Measurements from ENCODE around the gene FAM114A2.
"Not testable (repeated sequence)": the region's sequence is repeated elsewhere in the genome, so short reads cannot be mapped to it uniquely, and the experiment has no call there.

The FAM114A2 gene

DNA sequence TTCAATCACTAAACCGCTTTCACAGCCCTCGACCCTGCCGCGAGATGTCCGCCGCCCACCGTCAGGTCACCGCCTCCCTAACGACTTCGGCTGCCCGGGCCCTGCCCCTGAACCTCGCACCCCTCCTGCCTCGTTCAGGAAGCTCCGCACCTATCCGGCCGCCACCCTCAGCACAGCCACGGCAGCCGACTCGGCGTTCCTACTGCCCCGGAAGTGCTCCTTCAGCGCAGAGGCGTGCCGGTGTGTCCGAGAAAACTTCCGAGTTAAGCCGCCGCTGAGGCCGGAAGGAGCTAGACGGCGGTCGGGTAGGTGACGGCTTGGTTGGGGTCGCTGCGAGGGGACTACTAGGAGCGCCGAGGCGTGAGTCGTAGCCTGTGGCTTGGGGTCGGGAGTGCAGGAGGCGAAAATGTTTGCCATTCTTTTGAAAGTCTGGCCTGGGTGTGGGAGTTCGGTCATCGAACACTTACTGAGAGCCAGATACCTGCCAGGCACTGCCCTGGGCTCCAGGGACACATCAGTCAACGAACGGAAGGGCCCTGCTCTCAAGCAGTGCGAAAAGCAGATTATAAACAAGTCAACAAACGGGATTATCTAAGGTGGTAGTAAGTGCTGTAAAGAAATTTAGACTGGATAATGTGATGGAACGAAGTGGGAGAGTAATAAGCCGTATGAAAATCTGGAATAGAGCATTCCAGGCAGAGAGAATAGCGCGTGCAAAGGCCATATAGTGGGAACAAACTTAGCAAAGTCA, at the start of gene FAM114A2, which contains the start of gene MFAP3:
Gene FAM114A2, minus strand, starts transcription at position 204 of the 751 bp plus-strand sequence. CDS start 3,957 bp downstream, outside the sequence.
Gene MFAP3, plus strand, starts transcription at position 261 of the 751 bp plus-strand sequence. CDS start 10,756 bp downstream, outside the sequence.
- peak; percentile 67 to 75 for DNase-seq (ENCODE audit: low read depth in 2 of 2, low spot score in 1 of 2)

DNA sequence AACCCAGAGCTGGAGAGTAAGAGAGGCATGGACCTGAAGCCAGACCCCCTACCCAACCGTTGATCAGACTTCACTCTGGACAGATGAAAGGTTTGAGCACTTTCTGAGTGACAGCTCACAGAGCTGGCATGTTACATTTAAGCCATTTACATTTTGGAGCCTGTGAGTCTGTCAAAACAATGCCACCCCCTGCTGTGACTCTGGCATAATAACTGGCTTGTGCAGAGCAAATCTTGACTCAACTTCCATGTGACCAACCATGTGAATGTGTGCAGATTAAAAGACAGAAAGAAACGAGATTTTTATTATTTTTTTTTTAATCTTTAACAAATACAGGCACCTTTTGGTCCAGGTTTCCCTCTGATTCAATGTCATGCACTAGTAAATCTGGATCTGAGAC, 48.5 kb upstream of the FAM114A2 start:
- no peak for DNase-seq (ENCODE audit: low read depth in 2 of 2, low spot score in 1 of 2)

DNA sequence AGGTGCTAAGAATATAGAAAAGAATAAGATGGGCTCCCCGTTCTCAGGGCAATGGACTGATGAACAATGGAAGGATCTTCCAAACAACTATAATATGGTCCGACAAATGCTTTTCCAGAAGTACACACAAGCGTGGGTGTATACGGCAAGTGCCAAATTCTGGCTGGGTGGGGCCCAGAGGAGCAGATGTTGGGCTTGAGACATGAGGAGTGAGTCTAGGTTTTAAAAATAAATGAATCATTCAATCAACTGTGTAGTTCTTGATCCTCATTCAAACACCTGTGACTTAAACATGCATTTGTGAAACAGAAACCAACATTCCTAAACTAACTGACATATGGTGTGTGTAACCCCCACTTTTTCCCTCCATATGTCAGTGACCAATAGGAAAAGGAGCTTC, 47.9 kb upstream of the FAM114A2 start:
- DNase-seq (ENCODE audit: low read depth in 2 of 2, low spot score in 1 of 2), result no peak

DNA sequence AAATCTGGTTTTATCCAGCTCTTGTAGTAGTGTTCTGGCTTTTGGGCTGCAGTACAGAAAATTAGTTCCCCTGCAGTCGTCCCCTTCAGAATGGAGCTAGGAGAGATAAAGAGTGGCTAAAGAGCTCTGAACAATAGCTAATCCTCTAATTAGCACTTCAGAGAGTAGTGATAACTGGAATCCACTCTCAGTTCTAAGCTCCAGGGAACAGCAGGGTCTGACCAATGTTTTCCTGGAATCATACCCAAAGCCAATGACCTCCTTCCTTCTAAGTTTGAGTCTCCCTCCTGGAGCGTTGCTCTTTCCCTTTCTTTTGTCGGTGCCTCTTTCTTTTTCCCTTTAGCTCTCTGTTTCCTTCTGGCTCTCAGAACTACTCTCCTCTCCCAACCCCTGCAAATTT, 47.4 kb upstream of the FAM114A2 start:
- DNase-seq (ENCODE audit: low read depth in 2 of 2, low spot score in 1 of 2), result no peak

DNA sequence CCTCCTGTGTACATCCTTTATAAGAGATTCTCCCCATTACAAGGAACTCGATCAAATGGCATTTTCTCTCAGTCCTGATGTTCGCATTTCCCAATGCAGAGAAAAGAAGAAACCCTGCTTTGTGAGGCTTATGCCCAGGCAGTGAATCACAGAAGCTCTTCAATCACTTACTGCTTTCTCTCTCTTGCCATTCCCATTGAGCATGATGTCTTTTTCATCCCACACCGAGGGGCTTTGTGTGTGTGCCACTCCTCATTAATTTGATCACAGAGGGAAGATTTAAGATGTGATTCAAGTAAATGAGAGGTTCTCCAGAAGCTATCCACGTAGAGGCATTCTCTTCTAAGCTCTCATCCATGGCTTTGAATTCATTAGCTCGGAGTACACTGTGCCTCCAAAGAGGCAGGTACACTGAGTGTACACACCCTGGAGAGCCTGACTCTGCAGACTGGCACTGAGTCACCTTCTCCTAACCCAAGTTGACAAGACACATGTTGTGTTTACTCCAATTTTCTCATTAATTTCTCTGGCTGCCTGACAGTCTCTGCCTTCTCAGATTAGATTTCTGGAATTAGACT, 45.4 kb upstream of the FAM114A2 start:
- no peak for DNase-seq (ENCODE audit: low read depth in 2 of 2, low spot score in 1 of 2)

DNA sequence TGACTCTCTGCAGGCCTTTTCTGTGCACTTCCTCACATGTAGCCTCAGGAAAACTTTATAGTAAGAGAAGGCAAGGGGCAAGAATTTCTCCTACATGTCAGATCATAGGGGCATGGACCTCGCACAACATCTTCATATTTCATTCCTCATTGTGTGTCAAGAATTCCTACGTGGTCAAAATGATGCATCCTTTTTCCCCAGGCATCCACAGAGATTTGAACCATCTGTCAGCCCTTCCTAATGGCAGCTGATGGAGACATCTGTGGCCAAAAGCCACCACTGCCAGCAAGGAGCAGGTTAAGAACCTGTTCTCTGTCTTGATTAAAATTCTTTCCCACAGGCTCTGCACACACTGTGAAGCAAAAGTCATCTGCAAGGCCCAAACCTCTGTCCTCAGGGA, 42.5 kb upstream of the FAM114A2 start:
- DNase-seq (ENCODE audit: low read depth in 2 of 2, low spot score in 1 of 2), result no peak

DNA sequence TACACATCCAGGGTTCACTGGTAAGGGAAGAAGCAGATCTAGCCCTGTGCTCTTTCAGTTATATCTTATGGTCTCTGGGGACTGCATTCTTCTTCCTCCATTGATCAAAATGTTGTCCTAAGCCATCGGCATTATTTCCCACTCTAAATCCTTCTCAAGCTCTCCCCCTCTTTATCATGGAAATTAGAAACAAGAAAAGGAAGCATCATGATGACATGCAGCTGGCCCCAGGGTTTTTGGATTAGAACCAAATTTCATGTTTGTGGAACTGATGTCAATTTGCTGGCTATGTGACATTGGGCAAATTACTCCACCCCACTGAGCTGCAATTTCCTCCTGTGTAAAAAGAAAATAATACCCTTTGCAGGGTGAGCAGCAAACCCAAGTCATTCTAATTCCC, 39.6 kb upstream of the FAM114A2 start:
- DNase-seq (ENCODE audit: low read depth in 2 of 2, low spot score in 1 of 2), result no peak

DNA sequence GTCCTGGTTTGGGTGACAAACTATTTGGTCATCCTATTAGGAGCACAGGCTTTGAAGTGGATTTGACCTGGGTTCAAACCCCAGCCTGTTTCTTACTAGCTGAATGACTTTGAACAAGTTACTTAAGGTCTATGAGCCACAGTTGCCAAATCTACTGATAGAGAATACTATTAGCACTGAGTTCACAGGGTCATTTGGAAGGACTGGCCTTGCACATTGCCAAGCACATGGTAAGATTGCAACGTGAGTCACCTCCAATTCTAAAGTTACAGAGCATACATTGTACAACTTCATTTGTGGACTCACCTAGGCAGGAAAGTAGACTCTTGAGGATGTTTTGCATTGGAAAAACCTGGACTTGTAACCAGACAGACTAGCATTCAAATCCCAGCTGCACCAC, 39.0 kb upstream of the FAM114A2 start:
- DNase-seq (ENCODE audit: low read depth in 2 of 2, low spot score in 1 of 2), result no peak

DNA sequence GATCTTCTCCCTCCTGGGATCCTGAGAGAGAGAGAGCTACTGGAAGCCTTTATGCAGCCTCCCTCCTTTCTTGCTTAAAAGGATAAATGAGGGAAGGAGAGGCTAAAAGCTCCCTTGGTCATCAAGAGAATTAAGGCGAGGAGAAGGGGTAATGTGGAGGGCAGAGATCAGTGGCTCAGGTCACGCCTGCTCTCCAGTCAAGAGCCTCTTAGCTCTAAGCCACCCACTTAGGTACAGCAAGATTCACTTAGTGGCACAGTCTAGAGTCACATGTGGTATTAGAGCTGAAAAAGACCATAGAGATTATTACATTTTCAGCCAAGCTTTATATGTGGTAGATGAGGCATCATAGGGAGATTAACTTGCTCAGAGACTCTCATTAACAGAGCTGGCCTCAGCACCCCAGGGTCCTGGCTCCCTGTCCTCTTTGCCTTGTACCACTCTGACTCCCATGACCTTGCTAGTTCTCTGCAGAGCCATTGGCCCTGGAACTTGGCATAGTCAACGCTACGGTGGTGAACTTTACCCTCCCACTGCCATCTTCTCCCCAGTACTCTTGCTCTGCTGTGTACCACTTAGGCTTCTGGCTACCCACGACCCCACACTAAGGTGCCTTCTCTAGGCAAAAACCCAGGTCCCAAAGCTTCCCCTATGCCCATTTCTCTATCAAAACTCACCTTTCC, 37.7 kb upstream of the FAM114A2 start:
- no peak for DNase-seq (ENCODE audit: low read depth in 2 of 2, low spot score in 1 of 2)

DNA sequence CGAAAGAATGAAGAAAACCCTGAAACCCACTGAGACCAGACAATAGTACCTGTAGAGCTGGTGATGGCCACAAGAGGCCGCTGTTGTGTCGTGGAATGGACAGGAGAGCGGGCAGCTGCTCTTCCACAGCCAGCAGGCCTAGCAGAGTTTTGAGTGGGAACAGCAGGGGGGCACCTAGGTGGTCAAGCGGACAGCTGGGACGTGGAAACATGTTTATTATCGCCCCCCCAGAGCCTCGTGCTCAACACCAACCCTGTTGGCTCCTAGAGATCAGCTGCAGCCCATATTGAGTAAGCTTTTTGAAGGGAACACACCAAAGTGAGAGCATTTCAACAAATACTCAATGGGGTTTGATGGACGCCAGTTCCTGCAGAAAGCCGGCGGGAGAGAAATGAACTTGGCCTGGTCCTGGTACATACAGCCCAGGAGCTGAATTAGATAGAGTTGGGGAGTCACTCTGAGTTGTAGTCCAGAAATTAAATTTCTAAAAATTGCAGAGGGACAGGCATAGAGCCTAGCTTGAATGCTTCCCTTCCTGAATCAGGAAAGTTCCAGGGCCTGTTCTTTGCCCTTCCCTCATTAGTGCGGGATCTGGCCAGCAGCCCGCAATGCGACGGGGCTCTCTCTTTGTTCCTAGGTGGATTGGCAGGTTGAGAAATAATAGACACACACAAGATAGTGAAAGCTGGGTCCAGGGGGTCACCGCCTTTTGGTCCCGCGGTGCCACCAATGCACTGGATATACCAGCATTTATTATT, 33.9 kb upstream of the FAM114A2 start:
- peak; percentile 67 to 71 for DNase-seq (ENCODE audit: low read depth in 2 of 2, low spot score in 1 of 2)

DNA sequence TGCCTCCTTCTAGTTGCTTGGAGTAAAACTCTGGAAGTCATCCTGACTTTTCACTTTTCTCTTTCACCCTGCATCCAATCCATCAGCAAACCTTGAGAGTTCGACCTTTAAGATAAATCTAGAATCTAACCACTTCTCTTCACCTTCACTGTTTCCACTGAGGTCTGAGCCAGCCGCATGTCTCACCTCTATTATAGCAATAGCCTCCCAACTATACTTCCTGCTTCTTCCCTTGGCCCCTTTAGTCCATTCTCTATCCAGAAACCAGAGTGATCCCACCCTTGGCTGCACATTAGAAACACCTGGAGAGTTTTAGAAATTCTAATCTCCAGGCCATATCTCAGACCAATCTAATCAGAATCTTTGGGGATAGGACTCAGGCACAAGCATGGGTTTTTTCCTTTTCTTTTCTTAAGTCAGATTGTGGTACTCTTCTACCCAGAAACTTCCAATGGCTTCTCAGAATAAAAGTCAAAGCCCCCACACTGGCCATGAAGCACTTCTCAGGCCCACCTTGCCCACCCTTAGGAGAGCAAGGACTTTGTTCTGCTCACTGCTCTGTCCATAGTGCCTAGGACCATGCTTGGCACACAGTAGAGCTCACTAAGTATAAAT, 33.2 kb upstream of the FAM114A2 start:
- DNase-seq (ENCODE audit: low read depth in 2 of 2, low spot score in 1 of 2), result no peak

DNA sequence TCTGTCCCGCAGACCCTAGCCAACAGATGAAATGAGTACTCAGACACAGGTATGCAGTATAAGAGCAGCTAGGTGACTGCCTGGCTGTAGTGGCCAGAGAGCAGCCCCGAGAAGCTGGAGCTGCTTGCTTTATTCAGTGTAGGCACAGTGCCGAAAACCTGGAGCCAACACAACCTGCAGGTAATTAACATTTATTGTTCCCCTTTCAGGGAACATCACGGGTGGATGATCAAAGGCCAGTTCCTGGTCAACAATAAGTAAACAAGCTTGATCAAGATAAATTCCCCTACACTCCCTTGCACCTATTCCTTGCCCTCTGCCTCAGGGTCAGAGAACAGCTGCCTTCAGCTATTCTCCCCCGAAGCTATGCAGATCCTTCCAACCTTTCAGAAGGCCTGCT, 31.1 kb upstream of the FAM114A2 start:
- DNase-seq (ENCODE audit: low read depth in 2 of 2, low spot score in 1 of 2), result not testable (repeated sequence)

DNA sequence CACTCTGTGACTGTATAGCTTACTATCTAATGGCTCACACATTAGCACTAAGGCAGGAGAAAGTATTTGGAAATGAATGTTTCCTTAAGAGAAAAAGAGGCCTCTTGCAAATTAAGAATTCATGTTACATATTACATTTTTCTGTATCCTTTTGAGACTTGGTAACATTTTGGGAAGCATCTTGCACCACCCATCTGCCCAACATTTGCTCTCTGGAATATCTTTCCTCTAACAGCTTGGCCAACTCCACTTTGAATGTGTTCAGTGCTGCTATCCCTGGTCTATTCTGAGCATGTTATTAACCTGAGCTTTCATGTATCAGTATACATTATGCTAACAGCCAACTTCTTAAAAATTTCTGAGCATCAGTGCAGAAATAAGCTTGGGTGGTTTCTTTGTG, 27.3 kb upstream of the FAM114A2 start:
- DNase-seq (ENCODE audit: low read depth in 2 of 2, low spot score in 1 of 2), result no peak

DNA sequence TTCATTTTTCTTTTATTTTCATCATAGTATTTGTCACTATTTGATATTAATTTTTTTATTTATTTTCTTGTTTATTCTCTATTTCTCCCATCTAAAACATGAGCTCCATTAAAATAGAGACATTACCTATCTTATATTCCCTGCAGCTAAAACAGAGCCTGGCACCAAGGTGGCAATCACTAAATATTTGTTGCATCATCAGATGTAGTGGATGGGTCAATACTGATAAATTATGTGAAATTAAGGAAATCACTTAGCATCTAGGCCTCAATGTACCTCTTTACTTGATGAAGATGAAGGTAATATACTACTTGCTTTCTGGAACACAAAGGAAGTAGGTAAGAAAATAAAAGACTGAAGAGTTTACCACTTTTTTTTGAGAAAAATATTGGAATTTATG, 24.7 kb upstream of the FAM114A2 start:
- DNase-seq (ENCODE audit: low read depth in 2 of 2, low spot score in 1 of 2), result no peak

DNA sequence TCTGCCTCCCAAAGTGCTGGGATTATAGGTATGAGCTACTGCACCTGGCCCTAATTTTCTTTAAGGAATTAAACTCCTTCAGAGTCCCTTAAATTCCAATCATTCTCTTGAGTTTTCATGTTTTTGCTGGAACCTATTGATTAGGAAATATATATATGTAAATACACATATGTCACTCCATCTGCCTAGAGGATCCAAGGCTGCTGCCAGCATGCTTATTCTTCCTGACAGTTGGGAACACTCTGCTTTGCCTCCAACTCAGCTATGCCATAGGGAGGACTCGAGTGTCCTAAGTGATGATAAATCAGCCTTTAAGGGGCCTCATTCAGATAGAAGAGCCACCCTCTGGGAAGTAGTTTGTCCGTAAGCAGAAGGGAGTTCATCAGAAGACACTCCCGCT, 21.9 kb upstream of the FAM114A2 start:
- no peak for DNase-seq (ENCODE audit: low read depth in 2 of 2, low spot score in 1 of 2)

DNA sequence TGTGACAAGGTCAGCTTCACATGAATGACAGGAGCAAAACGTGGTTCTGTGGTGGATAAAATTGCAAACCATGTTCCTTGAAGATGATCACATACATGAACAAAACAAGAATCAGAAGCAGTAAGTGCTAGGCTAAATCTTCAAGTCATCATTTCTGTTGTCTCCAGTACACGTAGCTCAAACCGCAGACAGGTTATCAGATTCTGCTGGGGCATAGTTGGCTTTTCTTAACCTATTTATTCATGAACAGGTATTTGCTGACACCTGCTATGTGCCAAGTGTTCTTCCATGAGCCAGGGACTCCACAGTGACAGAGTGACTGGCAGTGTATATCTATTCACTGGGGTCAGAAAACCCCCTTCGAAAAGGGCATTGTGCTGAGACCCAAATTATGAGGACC, 20.9 kb upstream of the FAM114A2 start:
- DNase-seq (ENCODE audit: low read depth in 2 of 2, low spot score in 1 of 2), result no peak

DNA sequence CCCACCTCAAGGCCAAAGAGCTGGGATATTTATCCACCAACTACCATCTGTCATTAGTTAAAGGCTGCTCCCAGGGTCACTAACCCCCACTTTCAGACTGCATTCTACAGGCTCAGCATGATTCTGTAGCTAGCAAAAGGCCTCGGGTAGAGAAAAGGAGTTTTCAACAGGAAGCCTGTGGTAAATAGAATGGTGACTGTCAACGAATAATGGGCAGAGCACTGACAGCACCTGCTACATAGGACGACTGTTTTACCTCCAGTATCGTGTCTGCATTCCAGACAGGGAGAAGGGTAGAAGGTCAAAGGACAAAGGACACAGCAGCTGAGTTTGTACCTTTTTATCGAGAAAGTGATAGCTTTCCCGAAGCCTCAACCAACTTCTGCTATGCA, 20.3 kb upstream of the FAM114A2 start:
- DNase-seq (ENCODE audit: low read depth in 2 of 2, low spot score in 1 of 2), result no peak

DNA sequence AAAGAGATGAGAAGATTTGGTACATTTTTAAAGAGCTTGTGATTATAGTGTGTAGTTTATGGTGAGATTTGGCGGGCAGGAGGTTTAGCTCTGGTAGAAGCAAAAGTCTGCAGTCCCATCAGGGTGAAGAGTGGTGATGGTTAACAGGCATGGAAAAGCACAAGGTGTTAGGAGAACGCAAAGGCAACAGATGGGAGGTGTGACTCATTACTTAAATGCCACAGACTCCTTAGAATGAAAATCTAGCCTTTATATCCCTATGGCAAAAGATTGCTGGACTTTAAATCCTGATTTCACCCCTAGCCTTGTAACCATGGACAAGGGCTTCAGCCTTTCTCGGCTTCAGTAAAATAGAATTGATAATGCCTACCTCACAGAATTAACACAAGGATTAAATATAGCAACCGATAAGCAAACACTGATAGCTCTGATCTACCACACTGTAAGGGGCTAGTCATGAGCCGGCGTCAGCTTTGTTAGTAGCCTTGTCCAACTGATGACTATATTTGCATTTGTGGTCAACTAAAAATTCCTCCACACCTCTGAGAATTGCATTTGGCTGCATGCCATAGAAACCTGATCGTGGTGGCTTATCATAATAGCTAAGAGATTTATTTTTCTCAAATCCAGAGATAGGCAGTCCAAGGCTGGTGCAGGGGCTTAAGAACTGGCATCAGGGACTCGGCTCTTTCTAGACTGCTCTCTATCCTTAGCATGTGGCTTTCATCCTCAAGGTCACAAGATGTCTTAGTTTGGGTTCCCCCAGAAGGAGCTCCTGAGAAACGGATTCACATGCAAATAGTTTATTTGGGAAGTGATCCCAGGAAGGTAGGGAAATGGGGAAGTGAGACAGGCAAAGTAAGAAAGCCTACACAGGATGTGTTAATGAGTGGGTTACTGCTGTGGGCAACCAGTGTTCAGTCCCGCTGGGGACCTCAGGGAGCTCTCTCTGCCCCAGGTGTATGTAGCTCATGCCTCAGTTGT, 19.6 kb upstream of the FAM114A2 start:
- DNase-seq (ENCODE audit: low read depth in 2 of 2, low spot score in 1 of 2), result no peak

DNA sequence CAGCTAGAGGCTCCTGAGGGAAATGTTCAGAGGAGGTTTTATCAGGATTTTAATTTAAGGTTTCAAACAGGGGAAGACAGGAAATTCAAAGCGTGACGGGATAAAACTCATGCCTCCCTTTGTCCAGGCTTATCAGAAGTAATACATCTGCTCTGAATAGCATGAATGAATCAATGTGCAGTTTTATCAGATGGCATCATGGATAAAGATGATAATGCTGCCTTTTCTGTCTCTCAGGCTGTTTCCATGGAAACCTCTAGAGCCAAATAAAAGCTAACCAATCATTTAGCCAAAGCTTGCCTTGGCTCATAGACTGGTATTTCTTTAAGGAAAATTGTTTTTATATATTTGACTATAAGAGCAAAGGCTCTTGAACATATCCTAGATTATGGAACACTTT, 16.5 kb upstream of the FAM114A2 start:
- no peak for DNase-seq (ENCODE audit: low read depth in 2 of 2, low spot score in 1 of 2)

DNA sequence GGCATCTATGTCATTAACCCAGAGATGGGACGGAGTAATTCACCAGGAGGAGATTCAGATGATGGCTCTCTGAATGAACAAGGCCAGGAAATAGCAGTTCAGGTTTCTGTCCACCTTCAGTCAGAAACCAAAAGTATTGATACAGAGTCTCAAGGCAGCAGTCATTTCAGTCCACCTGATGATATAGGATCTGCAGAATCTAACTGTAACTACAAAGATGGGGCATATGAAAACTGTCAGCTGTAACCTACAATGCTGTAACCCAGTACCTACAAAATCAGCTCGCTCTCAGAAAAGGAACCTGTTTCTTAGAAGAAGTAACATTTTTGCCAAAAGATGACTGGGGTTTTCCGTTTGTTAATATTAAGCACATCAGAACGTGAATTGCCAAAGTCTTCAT, 14.8 kb upstream of the FAM114A2 start:
- DNase-seq (ENCODE audit: low read depth in 2 of 2, low spot score in 1 of 2), result no peak
